ENCODE data around the gene TENM3. TPM values are rescaled to one million over a fixed set of nuclear protein-coding genes. Genes with fewer than 3 reads are reported as not detected.
A peak's percentile ranks its signal among the peaks of the same experiment; 100 is the strongest.

Gene TENM3
- total RNA-seq, 4 donors from 2014 or later = 0.69 to 8.2 (median 2.3) TPM

DNA sequence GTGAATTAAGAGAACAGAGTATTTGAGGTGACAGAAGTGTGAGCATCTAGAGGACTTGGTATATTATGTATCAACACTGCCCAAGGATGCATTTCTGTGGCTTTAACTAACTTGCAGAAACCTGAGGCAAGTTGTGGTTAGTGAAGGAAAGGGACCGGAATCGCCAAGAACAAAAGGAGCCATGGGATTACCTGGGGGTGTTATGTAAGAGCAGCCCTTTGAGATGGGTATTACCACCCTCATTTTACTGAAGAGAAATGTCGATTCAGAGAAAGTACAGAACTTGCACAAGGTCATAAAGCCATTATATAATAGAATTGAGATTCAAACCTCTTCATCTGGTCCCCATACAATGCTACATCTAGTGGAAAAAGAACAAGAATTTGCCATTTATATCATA is 14.3 kb downstream of the TENM3 start:
- no peak overlapping the region for H3K4me3 ChIP-seq (ENCODE audit: low read depth, poor library complexity, severe bottlenecking)
- TF ChIP-seq POLR2A (IDR thresholded peaks at IDR 0.05) = no peak
- TF ChIP-seq, protein P1, sequence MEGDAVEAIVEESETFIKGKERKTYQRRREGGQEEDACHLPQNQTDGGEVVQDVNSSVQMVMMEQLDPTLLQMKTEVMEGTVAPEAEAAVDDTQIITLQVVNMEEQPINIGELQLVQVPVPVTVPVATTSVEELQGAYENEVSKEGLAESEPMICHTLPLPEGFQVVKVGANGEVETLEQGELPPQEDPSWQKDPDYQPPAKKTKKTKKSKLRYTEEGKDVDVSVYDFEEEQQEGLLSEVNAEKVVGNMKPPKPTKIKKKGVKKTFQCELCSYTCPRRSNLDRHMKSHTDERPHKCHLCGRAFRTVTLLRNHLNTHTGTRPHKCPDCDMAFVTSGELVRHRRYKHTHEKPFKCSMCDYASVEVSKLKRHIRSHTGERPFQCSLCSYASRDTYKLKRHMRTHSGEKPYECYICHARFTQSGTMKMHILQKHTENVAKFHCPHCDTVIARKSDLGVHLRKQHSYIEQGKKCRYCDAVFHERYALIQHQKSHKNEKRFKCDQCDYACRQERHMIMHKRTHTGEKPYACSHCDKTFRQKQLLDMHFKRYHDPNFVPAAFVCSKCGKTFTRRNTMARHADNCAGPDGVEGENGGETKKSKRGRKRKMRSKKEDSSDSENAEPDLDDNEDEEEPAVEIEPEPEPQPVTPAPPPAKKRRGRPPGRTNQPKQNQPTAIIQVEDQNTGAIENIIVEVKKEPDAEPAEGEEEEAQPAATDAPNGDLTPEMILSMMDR (IDR thresholded peaks at IDR 0.05) = no peak
- intact Hi-C loops (cut with DNase I; ENCODE audit: low total_unique reads) = no loop called here
- WGBS, 2 donors = 62 to 65% methylated on average over 3 of the region's 3 CpGs
- DNase-seq (ENCODE audit: low spot score in 2 of 2) = no peak

DNA sequence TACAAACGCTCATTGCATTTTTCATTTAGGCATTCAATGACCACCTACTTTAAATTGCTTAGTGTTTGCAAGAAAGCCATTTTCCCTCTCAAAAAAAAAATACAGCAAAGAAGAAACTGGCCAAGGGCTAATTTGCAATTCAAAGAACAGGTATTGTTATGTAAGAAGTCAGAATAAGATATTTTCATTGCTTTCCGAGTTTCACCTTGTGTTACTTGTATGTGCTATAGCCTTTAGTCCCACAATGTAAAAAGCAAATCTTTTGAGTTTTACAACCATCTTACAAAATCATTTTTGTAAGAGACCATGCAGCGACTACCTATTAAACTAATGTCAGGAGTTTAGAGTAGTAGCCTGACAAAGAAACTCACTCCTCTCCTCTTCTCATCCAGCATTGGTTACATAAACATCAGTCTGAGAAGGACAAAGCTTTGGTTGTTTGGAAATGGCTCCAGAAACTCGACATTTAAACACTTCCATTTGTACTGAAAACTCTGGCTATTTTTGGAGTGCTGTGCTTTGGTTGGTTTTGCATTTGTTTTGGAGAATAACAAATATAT is 15.3 kb downstream of the TENM3 start:
- WGBS, 2 donors = 55 to 57% methylated on average over 4 of the region's 4 CpGs
- TF ChIP-seq, protein P1 (IDR thresholded peaks at IDR 0.05) = no peak
- TF ChIP-seq POLR2A (IDR thresholded peaks at IDR 0.05) = no peak
- H3K4me3 ChIP-seq (ENCODE audit: low read depth, poor library complexity, severe bottlenecking) = no peak overlapping the region
- intact Hi-C loops (cut with DNase I; ENCODE audit: low total_unique reads) = no loop called here
- DNase-seq (ENCODE audit: low spot score in 2 of 2) = no peak

- intact Hi-C loops (cut with DNase I; ENCODE audit: low total_unique reads) = no loop called here
- no peak for TF ChIP-seq POLR2A (IDR thresholded peaks at IDR 0.05)
- TF ChIP-seq, protein P1 (IDR thresholded peaks at IDR 0.05) = no peak
- DNase-seq (ENCODE audit: low spot score in 2 of 2) = no peak
- no peak overlapping the region for H3K4me3 ChIP-seq (ENCODE audit: low read depth, poor library complexity, severe bottlenecking)
- WGBS, 2 donors = 88% methylated on average over 8 of the region's 8 CpGs
Observed at GRCh38 chr4:182261651-182262223, 18.5 kb downstream of the TENM3 start.

- DNase-seq (ENCODE audit: low spot score in 2 of 2) = peak in 1 of 2 donors; percentile 34
- intact Hi-C loops (cut with DNase I; ENCODE audit: low total_unique reads) = no loop called here
- TF ChIP-seq, protein P1 (IDR thresholded peaks at IDR 0.05) = no peak
- TF ChIP-seq POLR2A (IDR thresholded peaks at IDR 0.05) = no peak
- whole genome bisulfite sequencing, 2 donors = 90 to 94% methylated on average over 10 of the region's 10 CpGs
- H3K4me3 ChIP-seq (ENCODE audit: low read depth, poor library complexity, severe bottlenecking) = no peak overlapping the region
Observed at GRCh38 chr4:182263562-182263961, 20.4 kb downstream of the TENM3 start.

DNA sequence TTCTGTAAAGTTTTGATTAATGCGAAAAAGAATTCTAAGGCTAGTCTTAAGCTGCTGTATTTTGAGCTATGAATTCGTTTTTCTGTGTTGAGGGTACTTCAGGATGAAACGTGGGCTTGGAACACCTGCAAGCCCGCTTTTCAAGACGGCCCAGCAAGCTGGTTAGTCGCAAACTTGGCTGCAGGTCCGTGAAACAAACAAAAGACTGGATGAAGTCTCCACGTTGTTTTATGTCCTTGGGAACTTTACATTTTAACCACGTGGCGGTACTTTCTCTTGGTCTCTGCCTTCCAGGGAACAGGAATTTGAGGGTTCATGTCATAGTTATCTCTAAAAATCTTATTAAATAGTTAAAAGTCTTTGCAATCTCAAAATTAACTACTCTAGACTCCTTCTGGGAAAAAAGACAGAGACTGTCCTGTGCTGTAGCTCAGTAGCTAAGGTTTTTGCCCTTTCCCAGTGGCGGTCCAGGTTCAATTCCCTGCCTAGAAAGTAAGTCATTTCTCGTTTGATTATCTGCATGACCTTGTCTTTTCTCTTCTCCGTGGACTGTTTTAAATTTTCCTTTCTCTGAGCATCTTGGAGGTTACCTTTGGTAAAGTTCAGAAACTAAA is 21.0 kb downstream of the TENM3 start:
- intact Hi-C loops (cut with DNase I; ENCODE audit: low total_unique reads) = no loop called here
- DNase-seq (ENCODE audit: low spot score in 2 of 2) = peak in 1 of 2 donors; percentile 23
- no peak overlapping the region for H3K4me3 ChIP-seq (ENCODE audit: low read depth, poor library complexity, severe bottlenecking)
- WGBS, 2 donors = 77 to 82% methylated on average over 13 of the region's 13 CpGs
- TF ChIP-seq POLR2A (IDR thresholded peaks at IDR 0.05) = no peak

DNA sequence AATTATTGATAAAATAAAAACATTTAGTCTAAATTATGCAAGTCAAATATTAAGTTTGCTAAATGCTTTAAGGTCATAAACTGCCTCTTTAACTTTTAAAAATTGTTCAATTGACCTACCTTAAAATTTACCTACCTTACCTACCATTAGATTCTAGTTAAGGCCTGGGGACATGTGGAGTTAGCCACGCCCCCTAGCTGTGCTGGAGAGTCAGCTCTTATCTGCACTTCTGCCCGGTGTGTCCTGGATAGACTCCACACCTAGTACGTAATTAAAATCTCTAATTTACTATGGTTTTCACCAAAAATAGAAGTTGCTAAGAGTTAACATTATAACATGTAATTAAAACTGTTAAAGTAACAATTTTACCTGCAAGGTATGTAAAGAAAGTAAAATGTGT is 22.7 kb downstream of the TENM3 start:
- WGBS, 2 donors = 45 to 55% methylated on average over 3 of the region's 3 CpGs
- no peak overlapping the region for H3K4me3 ChIP-seq (ENCODE audit: low read depth, poor library complexity, severe bottlenecking)
- peak in 1 of 2 donors; percentile 14 for DNase-seq (ENCODE audit: low spot score in 2 of 2)
- TF ChIP-seq, protein P1 (IDR thresholded peaks at IDR 0.05) = no peak
- no peak for TF ChIP-seq POLR2A (IDR thresholded peaks at IDR 0.05)
- intact Hi-C loops (cut with DNase I; ENCODE audit: low total_unique reads) = no loop called here

All from lower leg skin (tissue), 4 donors.